GM19043 (cell line): ENCODE measurements around the gene SVIL.

Source experiments
- ATAC-seq: cut with Tn5 transposase; IDR thresholded peaks from one replicate; pipeline ENCODE4 v1.9.1; 2021; ENCODE audit warnings: low read depth; ENCODE audit not compliant: unreplicated experiment

SVIL gene, protein sequence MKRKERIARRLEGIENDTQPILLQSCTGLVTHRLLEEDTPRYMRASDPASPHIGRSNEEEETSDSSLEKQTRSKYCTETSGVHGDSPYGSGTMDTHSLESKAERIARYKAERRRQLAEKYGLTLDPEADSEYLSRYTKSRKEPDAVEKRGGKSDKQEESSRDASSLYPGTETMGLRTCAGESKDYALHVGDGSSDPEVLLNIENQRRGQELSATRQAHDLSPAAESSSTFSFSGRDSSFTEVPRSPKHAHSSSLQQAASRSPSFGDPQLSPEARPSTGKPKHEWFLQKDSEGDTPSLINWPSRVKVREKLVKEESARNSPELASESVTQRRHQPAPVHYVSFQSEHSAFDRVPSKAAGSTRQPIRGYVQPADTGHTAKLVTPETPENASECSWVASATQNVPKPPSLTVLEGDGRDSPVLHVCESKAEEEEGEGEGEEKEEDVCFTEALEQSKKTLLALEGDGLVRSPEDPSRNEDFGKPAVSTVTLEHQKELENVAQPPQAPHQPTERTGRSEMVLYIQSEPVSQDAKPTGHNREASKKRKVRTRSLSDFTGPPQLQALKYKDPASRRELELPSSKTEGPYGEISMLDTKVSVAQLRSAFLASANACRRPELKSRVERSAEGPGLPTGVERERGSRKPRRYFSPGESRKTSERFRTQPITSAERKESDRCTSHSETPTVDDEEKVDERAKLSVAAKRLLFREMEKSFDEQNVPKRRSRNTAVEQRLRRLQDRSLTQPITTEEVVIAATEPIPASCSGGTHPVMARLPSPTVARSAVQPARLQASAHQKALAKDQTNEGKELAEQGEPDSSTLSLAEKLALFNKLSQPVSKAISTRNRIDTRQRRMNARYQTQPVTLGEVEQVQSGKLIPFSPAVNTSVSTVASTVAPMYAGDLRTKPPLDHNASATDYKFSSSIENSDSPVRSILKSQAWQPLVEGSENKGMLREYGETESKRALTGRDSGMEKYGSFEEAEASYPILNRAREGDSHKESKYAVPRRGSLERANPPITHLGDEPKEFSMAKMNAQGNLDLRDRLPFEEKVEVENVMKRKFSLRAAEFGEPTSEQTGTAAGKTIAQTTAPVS (N-terminal part only)

DNA sequence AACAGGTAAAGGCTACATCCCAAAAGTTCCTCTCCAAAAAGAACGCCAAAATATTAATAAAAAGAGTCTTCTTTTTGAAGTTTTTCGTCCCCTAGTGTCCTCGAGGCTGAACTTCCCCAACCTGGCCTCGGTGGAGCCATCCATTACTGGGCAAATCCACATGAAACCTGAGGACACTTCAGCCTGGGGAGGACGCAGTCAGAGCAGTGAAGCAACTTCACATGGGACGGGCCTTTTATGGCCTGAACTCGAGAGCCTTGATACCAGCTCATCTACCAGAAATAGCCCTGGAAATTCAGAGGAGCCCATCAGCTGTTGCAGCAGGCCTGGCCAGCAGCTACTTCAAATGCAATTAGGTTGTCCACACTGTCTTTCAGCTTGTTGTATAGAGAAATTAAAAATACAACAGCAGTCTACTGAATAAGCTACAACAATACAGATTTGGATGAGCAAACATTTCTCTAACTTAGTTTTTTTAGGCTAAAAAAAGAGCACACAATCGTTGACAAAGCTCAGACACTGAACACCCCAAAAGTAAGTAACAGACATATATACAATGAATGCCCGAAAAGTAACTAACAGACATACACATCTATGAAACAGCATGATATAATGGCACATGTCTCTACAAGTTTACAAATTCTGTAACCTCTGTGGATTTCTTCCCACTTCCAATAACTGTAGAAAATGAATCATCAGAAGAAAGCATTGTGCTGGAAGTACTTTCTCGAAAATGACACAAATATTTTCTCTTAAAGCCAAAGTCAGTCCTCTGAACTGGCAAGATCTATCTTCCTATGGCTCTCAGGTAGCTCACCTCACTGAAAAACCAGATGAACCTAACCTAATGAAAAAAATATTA, at the start of gene SVIL:
SVIL (minus strand) TSS at position 208 of the 862 bp plus-strand sequence. CDS start 79,913 bp downstream, outside the sequence.
- no peak for ATAC-seq

DNA sequence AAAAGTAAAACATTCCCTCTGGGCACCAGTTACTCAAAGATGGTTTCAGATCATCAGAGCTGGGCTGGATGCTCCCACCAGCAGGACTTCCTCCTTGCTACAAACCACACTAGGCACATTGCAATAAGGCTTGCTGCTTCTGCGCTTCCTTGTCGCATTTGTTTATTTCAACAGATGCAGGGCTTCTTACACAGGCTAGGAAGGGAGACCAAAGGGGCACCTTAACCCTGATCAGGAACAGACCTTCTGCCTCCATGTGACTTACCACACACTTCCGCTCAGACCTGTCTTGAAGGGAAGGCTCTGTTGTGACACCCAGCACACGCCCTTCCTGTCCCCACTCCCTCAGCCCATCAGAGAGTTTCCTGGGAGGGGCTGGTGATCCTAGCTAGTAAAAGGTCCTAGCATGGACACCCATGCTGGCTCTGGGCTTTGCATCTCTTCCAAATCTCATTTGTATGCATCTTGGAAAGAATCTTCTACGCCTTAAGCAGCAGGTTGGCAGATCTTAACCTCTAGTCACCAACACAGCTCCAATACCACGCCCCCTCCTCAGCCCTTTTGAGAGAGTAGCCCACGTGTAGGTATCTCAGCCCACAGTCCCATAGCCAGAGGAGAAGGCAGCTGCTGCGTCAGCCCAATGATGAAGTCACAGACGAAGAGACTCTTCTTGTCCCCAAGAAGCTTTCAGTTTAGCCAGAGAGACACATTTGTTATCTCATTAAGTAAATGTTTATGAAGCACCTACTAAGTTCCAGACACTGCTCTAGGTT, 47.1 kb upstream of the SVIL start:
- ATAC-seq: no peak

DNA sequence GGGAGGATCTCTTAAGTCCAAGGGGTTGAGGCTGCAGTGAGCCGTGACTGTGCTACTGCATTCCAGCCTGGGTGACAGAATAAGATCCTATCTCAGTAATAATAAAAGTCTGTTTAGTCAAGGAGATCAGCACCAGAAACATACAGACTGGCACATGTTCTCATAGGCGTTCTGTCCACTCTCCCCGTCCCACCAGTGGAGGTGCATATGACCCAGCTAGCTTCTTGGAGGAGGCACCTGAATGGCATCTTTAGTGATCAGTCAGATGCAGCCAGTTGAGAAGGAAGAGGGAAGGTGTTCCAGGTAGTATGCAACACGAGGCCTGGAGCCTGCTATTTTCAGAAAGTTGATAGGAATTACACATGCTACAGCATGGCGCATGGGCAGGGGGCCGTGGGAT, 45.3 kb upstream of the SVIL start:
- no peak for ATAC-seq

DNA sequence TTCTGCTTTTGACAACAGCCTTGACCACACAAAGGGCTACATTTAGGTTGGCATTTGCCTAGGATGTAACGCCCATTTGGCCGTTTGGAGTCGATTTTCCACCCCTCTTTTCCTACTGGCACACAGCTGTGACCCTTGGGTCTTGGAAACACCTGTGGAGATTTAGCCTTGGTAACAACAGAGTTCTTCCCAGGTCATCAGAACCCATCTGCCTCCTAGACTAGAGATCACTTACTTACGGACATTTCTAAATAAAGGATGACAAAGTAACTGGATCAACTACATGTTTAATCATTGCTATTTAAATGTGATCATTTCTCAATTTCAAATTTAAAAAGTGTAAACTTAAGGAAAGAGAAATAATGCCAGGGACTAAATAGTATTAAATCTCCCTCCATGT, 42.0 kb upstream of the SVIL start:
- ATAC-seq: no peak

DNA sequence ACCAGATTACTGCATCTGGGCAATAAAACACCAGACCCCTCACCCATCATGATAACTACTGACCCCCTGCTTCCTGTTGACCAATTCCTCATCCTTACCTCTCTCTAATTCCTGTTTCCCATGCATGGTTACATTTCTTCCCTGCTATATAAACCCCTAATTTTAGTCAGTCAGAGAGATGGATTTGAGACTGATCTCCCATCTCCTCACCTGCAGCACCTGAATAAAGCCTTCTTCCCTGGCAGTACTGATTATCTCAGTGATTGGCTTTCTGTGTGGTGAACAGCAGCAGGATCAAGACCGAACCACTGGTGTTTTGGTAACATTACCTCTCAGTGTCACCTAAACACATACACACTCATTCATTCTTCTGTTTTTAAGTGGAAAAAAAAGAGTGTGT, 41.2 kb upstream of the SVIL start:
- no peak for ATAC-seq

DNA sequence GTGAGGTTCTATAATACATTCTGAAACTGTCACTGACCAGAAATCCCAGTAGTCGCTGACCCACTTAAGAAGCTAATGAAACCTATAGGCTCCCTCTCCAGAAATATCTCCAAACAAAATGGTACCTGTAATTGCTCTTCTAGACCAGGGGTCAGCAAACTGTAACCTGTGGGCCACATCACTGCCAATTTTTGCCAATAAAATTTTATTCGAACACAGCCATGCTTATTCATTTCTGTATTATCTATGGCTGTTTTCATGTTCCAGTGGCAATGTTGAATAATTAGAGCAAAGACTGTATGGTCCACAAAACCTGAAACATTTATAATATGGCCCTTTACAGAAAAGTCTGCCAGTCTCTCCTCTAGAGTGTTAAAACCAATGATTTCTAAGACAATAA, 37.2 kb upstream of the SVIL start:
- no peak for ATAC-seq

DNA sequence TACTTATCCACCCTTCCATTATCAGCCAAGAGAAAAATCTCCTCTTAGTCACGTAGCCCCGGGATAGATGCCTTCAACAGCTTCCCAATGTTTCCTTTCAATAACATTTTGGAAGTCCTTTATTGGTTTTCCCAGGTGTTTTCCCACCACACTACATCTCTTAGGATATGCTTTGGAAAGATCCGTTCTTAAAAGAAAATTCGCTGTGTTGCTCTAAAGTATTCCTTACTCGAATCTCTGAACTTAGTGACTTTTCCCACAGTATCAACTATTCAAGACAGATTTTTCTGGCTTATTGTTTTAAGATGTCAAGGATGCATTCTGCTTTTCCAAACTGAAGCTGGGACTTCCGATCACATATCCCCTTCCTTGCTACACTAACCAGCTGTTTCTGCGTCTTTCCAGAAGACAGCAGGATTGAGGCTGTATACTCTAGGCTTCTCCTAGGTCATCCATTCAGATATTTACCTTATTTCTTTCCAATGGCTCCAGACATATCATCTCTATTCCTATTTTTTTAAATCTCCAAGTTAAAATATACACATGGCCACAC, 36.5 kb upstream of the SVIL start:
- ATAC-seq: no peak

DNA sequence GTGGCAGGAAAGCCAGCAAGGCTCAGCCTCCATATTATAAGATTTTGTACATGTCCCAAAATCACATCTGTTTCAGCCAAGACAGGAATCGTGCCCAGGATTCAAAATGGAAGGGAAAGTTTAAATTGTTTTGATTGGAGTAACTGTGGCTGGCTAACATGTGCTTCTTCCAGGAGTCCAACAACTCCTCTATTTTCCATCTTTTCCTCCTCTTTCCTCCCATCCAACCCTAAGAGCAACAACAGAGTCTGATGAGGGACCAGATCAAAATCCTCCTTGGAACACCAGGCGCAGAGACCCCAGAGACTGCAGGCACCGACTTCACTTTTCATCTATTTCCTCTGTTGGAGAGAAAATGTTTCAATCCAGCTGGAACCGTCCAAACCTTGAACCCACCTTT, 36.0 kb upstream of the SVIL start:
- ATAC-seq: no peak

DNA sequence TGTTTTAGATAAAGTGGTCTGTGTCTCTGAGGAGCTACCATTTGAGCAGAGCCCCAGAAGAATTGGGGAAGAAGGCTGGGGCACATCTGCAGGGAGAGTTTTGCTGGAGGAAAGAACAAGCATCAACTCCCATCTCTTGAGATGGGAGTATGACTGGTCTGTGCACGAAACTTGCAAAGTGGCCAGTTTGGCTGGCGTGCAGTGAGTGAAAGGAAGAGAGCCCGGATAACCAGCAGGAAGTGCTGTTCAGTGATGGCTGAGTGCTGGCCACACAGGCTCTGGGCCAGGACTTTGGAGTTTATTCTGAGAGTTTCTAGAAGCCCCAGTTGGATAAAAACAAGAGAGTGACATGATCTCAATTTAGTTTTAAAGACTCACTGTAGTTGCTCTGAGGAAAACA, 34.4 kb upstream of the SVIL start:
- ATAC-seq: no peak

DNA sequence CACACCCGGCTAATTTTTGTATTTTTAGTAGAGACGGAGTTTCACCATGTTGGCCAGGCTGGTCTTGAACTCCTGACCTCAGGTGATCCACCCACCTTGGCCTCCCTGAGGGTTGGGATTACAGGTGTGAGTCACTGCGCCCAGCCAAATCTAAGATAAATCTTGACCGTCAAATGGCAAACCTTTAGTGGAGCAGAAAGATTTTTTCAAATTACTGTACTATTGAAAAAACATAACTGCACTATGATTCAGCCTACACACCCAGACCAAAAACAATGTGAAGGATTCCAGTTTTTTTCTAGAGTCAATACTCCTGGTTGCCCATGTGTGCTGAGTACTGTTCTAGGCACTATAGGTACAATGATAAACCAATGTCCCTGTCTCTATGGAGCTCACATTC, 33.9 kb upstream of the SVIL start:
- ATAC-seq: no peak

DNA sequence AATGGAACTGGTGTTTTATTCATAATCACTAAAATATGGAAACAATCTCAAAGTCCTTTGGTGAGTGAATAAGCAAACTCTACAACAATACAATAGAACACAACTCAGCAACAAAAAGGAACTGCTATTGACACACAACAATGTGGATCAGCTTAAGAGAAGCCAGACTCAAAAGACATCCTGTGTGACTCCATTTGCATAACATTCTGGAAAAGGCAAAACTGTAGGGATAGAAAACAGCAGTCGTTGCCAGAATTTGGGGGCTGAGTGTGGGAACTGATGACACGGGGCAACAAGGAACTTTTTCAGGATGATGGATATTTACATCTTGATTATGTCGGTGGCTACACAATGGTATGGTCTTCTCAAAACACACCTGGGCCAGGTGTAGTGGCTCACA, 32.4 kb upstream of the SVIL start:
- no peak for ATAC-seq

DNA sequence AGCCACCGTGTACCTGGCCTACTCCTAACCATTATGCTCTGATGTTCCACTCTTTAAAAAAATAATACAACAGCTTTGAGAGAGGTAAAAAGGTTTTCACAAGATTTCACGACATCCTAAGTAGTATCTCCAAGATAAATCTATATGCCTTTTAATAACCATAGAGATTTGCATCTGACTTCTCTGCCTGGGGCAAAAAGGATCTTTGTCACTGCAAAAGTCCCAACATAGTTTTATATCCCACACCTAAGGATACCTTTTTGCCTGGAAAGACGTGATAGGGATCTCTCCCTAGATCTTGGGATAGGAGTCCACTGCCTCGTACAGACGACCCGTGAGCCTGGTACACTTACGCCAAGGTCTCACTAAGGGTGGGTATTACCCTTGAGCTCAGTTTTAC, 31.4 kb upstream of the SVIL start:
- ATAC-seq: no peak

DNA sequence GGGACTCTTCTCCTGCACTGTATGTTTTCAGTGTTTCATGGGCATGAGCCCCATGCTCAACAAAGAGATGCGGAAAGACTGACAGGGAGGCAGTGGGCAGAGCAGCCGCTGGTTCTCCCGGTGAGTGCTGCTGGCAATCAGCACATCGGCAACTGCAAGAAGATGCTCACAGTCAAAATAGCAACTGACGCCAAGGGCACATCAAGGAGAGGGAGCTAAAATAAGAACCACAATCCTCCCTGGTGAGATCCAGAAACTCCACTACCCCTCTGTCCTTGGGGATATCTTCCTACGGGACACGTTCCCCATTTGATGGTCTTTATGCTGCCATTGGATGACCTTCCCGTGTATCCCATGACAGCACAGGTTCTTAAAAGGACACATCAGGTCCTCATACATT, 28.9 kb upstream of the SVIL start:
- no peak for ATAC-seq

DNA sequence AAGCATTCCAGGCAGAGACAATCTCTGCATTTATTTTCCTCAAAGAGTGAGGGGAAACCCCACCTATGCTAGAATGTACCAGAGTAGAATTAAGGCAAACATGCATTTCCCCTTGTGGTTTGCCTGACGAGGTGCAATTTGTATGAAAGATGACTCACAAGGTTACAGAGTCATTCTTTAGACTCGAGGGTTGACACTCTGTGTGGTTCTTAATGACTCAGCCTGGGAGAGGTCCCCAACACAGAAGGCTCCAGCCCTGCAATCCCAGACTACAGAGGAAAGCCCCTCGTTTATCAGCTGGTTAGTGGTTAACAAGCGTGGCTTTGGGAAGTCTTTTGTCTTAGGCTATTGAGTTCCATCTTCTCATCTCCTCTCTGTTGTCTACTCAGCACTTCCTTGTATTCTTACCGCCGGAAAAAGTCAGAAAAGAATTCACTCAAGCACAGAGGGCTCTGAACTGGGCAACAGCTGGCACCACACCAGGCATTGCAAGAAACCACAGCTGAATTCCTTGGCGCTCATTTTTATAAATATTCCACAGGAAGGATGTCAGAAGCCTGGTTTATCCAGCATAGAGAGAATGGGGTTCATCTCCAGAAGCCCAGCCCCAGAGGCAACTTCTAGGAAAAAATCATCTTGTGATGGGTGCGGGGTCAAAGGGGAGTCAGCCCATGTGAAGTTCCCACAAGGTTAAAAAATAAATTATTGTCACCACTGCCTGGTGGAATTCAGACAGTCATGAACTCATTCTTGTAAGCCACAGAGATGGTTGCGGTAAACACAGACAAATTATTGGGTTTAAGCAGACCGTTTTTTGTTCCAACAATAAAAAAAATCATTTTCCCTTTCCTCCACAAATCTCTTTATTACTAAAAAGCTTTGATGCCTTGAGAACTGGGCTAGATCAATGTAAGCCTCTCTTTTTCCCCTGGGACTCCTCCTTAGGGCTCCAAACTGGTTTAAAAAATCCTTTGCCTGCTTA, 24.5 kb upstream of the SVIL start:
- ATAC-seq: peak; percentile 92

DNA sequence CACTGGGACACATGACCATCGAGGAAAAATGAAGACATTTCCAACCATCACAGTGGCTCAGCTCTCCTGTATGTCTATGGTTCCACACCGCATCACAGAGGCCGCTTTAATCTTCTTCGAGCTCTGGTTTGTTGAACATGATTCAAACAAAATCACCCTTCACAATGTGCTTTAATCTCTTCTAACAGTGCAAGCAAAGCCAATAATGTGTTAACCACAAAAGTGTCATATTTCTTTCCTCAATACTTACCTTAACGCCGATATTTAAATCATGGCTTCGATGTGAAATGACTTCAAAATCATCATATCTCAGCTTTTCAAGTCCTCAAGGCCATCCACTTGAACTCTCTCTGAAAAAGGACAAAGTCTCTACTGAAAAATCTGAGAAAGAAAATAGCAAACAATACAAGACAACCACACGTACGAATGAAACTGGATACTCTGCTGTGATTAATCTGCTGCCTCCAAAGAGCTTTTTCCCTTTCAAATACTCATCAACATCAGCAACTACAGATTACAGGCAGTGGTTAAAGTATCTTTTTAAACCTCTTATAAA, 23.0 kb upstream of the SVIL start:
- no peak for ATAC-seq

DNA sequence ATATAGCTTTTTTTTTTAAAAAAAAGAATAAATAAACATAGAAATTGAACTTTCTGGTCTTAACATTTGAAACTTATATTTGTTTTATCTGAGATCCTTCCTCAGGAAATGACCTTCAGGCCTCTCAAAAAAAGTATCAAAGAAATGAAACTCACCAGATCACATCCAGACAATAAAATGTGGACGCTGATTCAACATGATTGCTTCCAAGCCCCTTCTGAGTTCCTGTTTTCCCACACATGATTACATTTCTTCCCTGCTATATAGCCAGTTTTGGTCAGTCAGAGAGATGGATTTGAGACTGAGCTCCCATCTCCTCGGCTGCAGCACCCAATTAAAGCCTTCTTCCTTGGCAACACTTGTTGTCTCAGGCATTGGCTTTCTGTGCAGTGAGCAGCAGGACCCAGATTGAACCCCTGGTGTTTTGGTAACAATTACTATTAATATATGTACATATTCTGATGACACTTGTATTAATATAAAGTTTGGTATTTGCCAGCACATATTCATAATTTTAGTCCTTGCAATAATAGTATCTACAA, 21.8 kb upstream of the SVIL start:
- ATAC-seq: no peak

DNA sequence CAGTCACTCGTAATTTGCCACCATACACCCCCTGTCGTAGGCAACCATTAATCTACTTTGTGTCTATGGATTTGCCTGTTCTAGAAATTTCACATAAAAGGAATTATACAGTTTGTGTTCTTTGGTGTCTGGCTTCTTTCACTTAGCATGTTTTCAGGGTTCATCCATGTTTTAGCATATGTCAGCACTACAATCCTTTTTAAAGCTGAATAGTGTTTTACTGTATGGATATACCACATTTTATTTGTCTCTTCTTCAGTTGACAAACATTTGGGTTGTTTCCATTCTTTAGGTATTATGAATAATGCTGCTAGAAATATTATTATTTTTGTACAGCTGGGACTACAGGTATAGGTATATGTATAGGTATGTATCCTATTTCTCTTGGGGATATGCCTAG, 17.4 kb upstream of the SVIL start:
- ATAC-seq: no peak

DNA sequence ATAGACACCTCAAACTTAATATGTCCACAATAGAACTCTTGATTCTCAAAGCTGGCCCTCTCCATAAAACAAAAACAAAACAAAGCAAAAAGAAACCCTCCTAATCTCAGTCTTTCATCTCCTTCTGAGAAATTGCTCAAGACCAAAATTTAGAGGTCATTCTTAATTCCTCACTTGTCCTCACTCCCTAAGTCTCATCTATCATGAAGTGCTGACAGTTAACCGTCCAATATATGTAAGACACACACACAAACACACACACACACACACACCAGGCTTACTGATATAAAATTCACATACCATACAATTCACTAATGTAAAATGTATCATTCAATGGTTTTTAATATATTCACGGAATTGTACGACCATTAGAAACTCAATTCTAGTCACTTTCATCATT, 17.0 kb upstream of the SVIL start:
- ATAC-seq: no peak
